ENCODE data around the gene ZCRB1.
"Not testable (repeated sequence)": the region's sequence is repeated elsewhere in the genome, so short reads cannot be mapped to it uniquely, and the experiment has no call there.

DNA sequence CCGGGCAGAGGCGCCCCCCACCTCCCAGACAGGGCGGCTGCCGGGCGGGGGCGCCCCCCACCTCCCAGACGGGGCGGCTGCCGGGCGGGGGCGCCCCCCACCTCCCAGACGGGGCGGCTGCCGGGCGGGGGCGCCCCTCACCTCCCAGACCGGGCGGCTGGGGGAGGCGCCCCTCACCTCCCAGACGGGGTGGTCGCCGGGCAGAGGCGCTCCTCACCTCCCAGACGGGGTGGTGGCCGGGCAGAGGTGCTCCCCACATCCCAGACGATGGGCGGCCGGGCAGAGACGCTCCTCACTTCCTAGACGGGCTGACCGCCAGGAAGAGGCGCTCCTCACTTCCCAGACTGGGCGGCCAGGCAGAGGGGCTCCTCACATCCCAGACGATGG lies 24.1 kb upstream of the ZCRB1 start:
- TF ChIP-seq, protein P1, sequence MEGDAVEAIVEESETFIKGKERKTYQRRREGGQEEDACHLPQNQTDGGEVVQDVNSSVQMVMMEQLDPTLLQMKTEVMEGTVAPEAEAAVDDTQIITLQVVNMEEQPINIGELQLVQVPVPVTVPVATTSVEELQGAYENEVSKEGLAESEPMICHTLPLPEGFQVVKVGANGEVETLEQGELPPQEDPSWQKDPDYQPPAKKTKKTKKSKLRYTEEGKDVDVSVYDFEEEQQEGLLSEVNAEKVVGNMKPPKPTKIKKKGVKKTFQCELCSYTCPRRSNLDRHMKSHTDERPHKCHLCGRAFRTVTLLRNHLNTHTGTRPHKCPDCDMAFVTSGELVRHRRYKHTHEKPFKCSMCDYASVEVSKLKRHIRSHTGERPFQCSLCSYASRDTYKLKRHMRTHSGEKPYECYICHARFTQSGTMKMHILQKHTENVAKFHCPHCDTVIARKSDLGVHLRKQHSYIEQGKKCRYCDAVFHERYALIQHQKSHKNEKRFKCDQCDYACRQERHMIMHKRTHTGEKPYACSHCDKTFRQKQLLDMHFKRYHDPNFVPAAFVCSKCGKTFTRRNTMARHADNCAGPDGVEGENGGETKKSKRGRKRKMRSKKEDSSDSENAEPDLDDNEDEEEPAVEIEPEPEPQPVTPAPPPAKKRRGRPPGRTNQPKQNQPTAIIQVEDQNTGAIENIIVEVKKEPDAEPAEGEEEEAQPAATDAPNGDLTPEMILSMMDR (IDR thresholded peaks at IDR 0.05): not testable (repeated sequence)
- TF ChIP-seq POLR2A (IDR thresholded peaks at IDR 0.05): not testable (repeated sequence)
